Measurements from ENCODE around the gene NPHP3.

The NPHP3 gene

DNA sequence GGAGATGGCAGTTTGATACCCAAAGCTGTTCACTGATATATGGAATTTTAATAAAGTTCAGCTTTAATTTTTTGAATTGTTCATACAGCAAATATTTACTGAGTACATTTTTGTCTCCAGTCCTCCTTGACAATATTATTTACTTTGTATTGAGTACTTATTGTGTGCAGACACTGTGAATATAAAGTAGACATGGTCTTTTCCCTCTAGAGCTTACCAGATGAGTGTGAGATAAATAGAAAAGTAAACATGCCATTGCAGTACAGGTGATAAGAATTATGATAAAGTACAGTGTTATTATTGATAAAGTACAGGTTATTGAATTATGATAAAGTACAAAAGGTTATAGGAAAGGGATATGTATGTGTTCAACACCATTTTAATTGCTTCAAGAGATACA is 60.0 kb downstream of the NPHP3 start:
- no peak for TF ChIP-seq RARB (CRISPR knock-in tag; IDR thresholded peaks at IDR 0.05)
- TF ChIP-seq ZFP3 (CRISPR knock-in tag; IDR thresholded peaks at IDR 0.05): no peak
- no peak for TF ChIP-seq SNAI2 (CRISPR knock-in tag; IDR thresholded peaks at IDR 0.05)
- no peak for TF ChIP-seq ZNF8 (CRISPR knock-in tag; IDR thresholded peaks at IDR 0.05)
- no peak for TF ChIP-seq TOX (CRISPR knock-in tag; IDR thresholded peaks at IDR 0.05; ENCODE audit: borderline replicate concordance)
- TF ChIP-seq OSR1 (CRISPR knock-in tag; IDR thresholded peaks at IDR 0.05): no peak
- no peak for TF ChIP-seq ISL1 (CRISPR knock-in tag; IDR thresholded peaks at IDR 0.05)
- no peak for TF ChIP-seq TCF4 (CRISPR knock-in tag; IDR thresholded peaks at IDR 0.05; ENCODE audit: borderline replicate concordance)
- no peak for TF ChIP-seq ARNTL (CRISPR knock-in tag; IDR thresholded peaks at IDR 0.05; ENCODE audit: borderline replicate concordance, low read depth)
- TF ChIP-seq, protein P1, sequence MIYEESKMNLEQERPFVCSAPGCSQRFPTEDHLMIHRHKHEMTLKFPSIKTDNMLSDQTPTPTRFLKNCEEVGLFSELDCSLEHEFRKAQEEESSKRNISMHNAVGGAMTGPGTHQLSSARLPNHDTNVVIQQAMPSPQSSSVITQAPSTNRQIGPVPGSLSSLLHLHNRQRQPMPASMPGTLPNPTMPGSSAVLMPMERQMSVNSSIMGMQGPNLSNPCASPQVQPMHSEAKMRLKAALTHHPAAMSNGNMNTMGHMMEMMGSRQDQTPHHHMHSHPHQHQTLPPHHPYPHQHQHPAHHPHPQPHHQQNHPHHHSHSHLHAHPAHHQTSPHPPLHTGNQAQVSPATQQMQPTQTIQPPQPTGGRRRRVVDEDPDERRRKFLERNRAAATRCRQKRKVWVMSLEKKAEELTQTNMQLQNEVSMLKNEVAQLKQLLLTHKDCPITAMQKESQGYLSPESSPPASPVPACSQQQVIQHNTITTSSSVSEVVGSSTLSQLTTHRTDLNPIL (CRISPR knock-in tag; IDR thresholded peaks at IDR 0.05; ENCODE audit: low read depth): no peak
- TF ChIP-seq, protein P2, sequence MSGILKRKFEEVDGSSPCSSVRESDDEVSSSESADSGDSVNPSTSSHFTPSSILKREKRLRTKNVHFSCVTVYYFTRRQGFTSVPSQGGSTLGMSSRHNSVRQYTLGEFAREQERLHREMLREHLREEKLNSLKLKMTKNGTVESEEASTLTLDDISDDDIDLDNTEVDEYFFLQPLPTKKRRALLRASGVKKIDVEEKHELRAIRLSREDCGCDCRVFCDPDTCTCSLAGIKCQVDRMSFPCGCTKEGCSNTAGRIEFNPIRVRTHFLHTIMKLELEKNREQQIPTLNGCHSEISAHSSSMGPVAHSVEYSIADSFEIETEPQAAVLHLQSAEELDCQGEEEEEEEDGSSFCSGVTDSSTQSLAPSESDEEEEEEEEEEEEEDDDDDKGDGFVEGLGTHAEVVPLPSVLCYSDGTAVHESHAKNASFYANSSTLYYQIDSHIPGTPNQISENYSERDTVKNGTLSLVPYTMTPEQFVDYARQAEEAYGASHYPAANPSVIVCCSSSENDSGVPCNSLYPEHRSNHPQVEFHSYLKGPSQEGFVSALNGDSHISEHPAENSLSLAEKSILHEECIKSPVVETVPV (CRISPR knock-in tag; IDR thresholded peaks at IDR 0.05): no peak
- TF ChIP-seq ZNF70 (CRISPR knock-in tag; IDR thresholded peaks at IDR 0.05): no peak
- no peak for TF ChIP-seq ZFP30 (CRISPR knock-in tag; IDR thresholded peaks at IDR 0.05)
- no peak for TF ChIP-seq ZNF565 (CRISPR knock-in tag; conservative IDR thresholded peaks at IDR 0.05; ENCODE audit: low read depth)
- no peak for TF ChIP-seq PATZ1 (CRISPR knock-in tag; IDR thresholded peaks at IDR 0.05; ENCODE audit: borderline replicate concordance)
- no peak for TF ChIP-seq POU6F1 (CRISPR knock-in tag; IDR thresholded peaks at IDR 0.05; ENCODE audit: borderline replicate concordance, low read depth)
- no peak for TF ChIP-seq CSDC2 (CRISPR knock-in tag; IDR thresholded peaks at IDR 0.05)
- no peak for TF ChIP-seq GLIS3 (CRISPR knock-in tag; IDR thresholded peaks at IDR 0.05)
- no peak for TF ChIP-seq ZC3H10 (CRISPR knock-in tag; IDR thresholded peaks at IDR 0.05)
- no peak for ATAC-seq

DNA sequence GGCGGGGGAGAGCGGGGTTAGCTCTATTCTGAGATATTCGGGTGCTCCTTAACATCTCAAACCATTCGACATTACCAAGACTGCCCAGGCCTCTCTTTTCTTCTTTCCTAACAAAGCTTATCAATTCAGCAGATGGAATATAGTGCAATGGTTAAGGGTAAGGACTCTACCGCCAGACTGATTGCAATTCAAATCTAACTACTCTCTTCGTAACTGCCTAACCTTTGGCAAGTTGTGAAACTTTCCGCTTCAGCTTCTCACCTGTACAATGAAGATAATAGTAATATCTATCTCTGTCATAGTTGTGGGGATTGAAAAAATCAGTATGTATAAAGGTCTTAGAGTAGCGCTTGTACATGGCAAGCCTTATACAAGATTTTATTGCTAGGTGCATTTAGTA is 61.1 kb downstream of the NPHP3 start:
- no peak for ATAC-seq
- TF ChIP-seq ISL1 (CRISPR knock-in tag; IDR thresholded peaks at IDR 0.05) (no peak), ZFP3 (CRISPR knock-in tag; IDR thresholded peaks at IDR 0.05) (no peak), BACH2 (CRISPR knock-in tag; IDR thresholded peaks at IDR 0.05; ENCODE audit: borderline replicate concordance) (no peak), POU6F1 (CRISPR knock-in tag; IDR thresholded peaks at IDR 0.05; ENCODE audit: borderline replicate concordance, low read depth) (no peak), ARNTL (CRISPR knock-in tag; IDR thresholded peaks at IDR 0.05; ENCODE audit: borderline replicate concordance, low read depth) (no peak), PATZ1 (CRISPR knock-in tag; IDR thresholded peaks at IDR 0.05; ENCODE audit: borderline replicate concordance) (no peak), TOX (CRISPR knock-in tag; IDR thresholded peaks at IDR 0.05; ENCODE audit: borderline replicate concordance) (no peak), SNAI2 (CRISPR knock-in tag; IDR thresholded peaks at IDR 0.05) (no peak), GLIS3 (CRISPR knock-in tag; IDR thresholded peaks at IDR 0.05) (no peak), PPARA (CRISPR knock-in tag; IDR thresholded peaks at IDR 0.05; ENCODE audit: borderline replicate concordance) (no peak), ZNF565 (CRISPR knock-in tag; conservative IDR thresholded peaks at IDR 0.05; ENCODE audit: low read depth) (no peak), ESRRG (CRISPR knock-in tag; IDR thresholded peaks at IDR 0.05) (no peak), TSHZ2 (CRISPR knock-in tag; IDR thresholded peaks at IDR 0.05) (no peak), ZC3H10 (CRISPR knock-in tag; IDR thresholded peaks at IDR 0.05) (no peak), CSDC2 (CRISPR knock-in tag; IDR thresholded peaks at IDR 0.05) (no peak), TCF4 (CRISPR knock-in tag; IDR thresholded peaks at IDR 0.05; ENCODE audit: borderline replicate concordance) (no peak)
- TF ChIP-seq, protein P2 (CRISPR knock-in tag; IDR thresholded peaks at IDR 0.05): no peak
- TF ChIP-seq, protein P1 (CRISPR knock-in tag; IDR thresholded peaks at IDR 0.05; ENCODE audit: low read depth): no peak

Data from SK-N-SH treated with all-trans-retinoic acid at 6 μM for 48 hours (cell line).